Common myeloid progenitor, CD34-positive (primary cell): ENCODE measurements around the gene CDC5L.

Source experiments
- CTCF ChIA-PET: fragments of 350-600 bp; sonication (Branson Sonifier 250); formaldehyde crosslinking; loops from one replicate; lab custom pipeline; 2021; ENCODE audit warnings: antibody characterized with exemption; lab: Charles Lee
- POLR2A ChIA-PET: fragments of 350-600 bp; sonication (Branson Sonifier 250); formaldehyde crosslinking; loops from one replicate; lab custom pipeline; 2021; ENCODE audit warnings: antibody characterized with exemption; lab: Charles Lee
- DNase-seq, 3 donors: peaks; one replicate each; pipeline versions ENCODE4 v3.0.0 to v3.0.0-alpha.2; 2013
- H3K27ac ChIP-seq, 2 experiments: 1 replicate in 1 of 2; 2 replicates in 1 of 2; pipeline ENCODE4 v1.7.0; 2013; ENCODE audit warnings: inconsistent platforms in 2 of 2, low read length in 2 of 2, mild to moderate bottlenecking in 2 of 2, low read depth in 1 of 2, moderate library complexity in 1 of 2; ENCODE audit not compliant: severe bottlenecking in 2 of 2, insufficient read depth in 1 of 2, poor library complexity in 1 of 2
- H3K27me3 ChIP-seq, 5 experiments: replicated peaks in 2 of 5; 1 replicate in 3 of 5; 2 replicates in 2 of 5; pipeline versions ENCODE4 v1.6.1 to v1.7.0; 2013; ENCODE audit warnings: low read length in 4 of 5, mild to moderate bottlenecking in 2 of 5, moderate library complexity in 2 of 5, inconsistent platforms in 1 of 5; ENCODE audit not compliant: insufficient read depth in 5 of 5, control insufficient read depth in 4 of 5
- H3K36me3 ChIP-seq, 4 experiments: 1 replicate in 2 of 4; 2 replicates in 2 of 4; pipeline versions ENCODE4 v1.6.1 to v1.7.0; 2013; ENCODE audit warnings: low read length in 3 of 4, control low read depth in 1 of 4, mild to moderate bottlenecking in 1 of 4; ENCODE audit not compliant: control insufficient read depth in 4 of 4, insufficient read depth in 4 of 4
- H3K4me1 ChIP-seq, 4 experiments: 1 replicate in 3 of 4; 2 replicates in 1 of 4; pipeline versions ENCODE4 v1.6.1 to v1.7.1; 2013; ENCODE audit warnings: low read length in 3 of 4, mild to moderate bottlenecking in 3 of 4, control low read depth in 1 of 4, inconsistent platforms in 1 of 4, moderate library complexity in 1 of 4; ENCODE audit not compliant: control insufficient read depth in 4 of 4, insufficient read depth in 4 of 4; ENCODE audit errors: control extremely low read depth in 1 of 4
- H3K4me3 ChIP-seq, 7 experiments: 1 replicate in 4 of 7; 2 replicates in 3 of 7; pipeline versions ENCODE4 v1.5.1 to v1.7.0; 2013; ENCODE audit warnings: mild to moderate bottlenecking in 7 of 7, low read length in 6 of 7, moderate library complexity in 6 of 7, inconsistent platforms in 2 of 7, low read depth in 2 of 7, control low read depth in 1 of 7; ENCODE audit not compliant: insufficient read depth in 4 of 7, control insufficient read depth in 1 of 7; ENCODE audit errors: extremely low read depth in 1 of 7
- H3K9me3 ChIP-seq, 5 experiments: 1 replicate in 4 of 5; 2 replicates in 1 of 5; pipeline versions ENCODE4 v1.6.1 to v1.7.1; 2013; ENCODE audit warnings: low read length in 4 of 5, mild to moderate bottlenecking in 2 of 5, inconsistent platforms in 1 of 5, low read depth in 1 of 5, moderate library complexity in 1 of 5; ENCODE audit not compliant: control insufficient read depth in 4 of 5, insufficient read depth in 2 of 5; ENCODE audit errors: control extremely low read depth in 1 of 5
- WGBS: methylation state at CpG from one replicate; pipeline ENCODE4 v1.1.5; 2013; ENCODE audit not compliant: insufficient coverage; 5-methylcytosine and 5-hydroxymethylcytosine counted together

CDC5L gene

DNA sequence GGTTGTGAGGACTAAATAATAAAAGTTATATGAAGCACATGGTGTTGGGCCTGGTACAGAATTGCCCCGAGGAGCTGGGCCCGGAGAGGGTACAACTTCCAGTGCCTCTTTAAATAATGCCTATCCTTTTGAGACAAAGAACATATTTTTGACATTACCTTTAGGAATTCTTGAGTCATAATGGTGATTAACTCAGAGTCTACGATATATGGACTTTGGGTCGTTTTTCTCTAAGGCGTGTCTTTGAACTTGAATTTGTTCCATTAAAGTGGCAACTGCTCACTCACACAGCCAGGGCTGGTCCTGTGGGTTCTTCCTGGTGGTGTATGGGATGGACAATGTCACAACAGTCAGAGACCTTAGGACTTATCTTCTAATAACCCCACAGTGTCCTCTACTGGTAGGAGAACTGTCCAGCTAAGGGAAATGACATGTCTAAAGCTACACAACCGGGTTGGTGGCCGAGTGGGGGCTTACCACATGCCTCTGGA lies 106.5 kb downstream of the CDC5L start:
- ChIA-PET CTCF (interaction anchor here (1.0 kb wide), 1 partner anchor 35 kb away, joined by 3 read pairs; no protein-coding TSS in a partner anchor), POLR2A (no interaction called here)
- 97% methylated on average over 5 of the region's 7 CpGs for whole genome bisulfite sequencing
- Histone ChIP-seq H3K9me3 (no peaks in the 10 kb centered on the region), H3K4me3 (no peak overlapping the region), H3K27ac (no peak overlapping the region), H3K27me3 (no peaks in the 10 kb centered on the region), H3K36me3 (no peaks in the 10 kb centered on the region), H3K4me1 (no peaks in the 10 kb centered on the region)
- no peak for DNase-seq

DNA sequence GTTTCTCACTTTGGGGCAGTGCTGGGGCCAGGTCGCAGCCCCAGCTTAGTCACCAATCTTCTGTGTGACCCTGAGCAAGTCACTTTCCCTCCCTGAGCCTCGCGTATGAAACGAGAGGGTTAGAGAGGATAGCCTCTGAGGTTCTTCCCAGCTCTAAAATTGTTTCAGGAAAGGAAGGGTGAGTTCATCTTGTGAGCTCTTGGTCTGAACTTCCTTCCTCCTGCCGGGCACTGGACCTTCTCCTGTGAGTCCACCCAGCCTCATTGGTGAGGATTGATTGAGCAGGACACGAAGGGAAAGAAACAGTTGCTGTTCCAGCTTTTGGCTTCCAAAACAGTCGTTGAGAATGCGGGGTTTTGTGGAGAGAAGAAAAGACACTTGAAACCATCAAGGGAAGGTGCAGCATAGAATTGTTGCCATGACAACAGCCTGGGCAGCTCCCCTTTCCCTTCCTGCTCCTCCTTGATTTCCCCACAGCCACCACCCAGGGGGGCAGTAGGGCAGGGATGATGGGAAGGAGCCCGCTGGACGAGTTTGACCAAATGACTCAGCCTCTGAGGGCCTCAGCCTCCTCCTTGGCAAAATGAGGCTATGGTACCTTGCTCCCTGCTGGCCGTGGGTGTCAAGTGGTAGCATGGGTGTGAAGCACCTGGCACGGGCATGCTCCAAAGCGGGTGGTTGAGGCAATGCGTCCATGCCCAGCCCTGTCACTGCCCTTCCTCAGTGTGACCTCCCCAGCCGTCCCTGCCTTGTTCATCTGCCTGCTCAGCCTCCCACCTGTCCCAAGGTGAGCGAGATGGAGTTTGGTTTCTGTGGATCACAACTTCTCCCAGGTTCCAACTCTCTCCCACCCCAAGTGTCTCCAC lies 107.8 kb downstream of the CDC5L start:
- no peak for DNase-seq
- Histone ChIP-seq H3K27me3 (no peaks in the 10 kb centered on the region), H3K36me3 (no peaks in the 10 kb centered on the region), H3K4me1 (no peaks in the 10 kb centered on the region), H3K27ac (no peak overlapping the region), H3K4me3 (no peak overlapping the region), H3K9me3 (no peaks in the 10 kb centered on the region)
- WGBS: 90% methylated on average over 15 of the region's 16 CpGs
- ChIA-PET POLR2A (interaction anchor here (0.6 kb wide), 1 partner anchor 1349 kb away, joined by 5 read pairs; no protein-coding TSS in a partner anchor), CTCF (interaction anchor here (1.0 kb wide), 1 partner anchor 20 kb away, joined by 4 read pairs; no protein-coding TSS in a partner anchor)

DNA sequence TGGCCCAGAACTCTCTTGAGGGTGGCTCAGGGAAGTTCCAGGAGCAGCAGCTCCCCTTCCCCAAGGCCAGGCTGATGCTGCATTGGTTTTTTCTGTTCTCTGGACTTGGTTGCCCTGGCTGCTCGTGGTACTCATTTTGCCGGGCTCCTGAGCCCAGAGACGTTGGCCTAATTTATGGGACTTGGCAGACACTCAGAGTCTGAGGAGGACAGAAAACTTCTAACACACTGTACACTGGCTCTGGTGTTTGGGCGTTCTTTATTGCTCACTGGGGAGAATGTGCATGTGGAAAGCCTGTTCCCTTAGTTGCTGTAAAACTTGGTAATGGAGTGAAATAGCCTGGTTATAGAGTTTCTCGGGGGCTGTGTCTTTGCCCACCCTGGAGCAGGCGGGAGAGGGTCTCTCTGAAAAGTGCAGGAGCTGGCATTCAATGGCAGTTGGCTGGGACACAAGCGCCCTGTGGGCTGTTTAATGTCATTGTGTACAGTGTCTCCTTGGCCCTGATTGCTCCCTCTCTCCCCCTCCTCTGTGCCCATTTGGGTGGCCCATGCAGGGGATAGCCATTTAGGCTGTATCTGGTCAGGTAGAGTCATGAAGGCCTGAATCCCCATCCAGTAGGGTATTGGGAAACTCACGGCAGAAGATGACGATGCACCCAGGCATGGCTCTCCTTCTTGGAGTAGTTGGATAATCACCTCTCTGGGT lies 109.3 kb downstream of the CDC5L start:
- 87% methylated on average over 5 of the region's 9 CpGs for WGBS
- no peak for DNase-seq
- Histone ChIP-seq H3K4me1 (no peaks in the 10 kb centered on the region), H3K9me3 (no peaks in the 10 kb centered on the region), H3K4me3 (no peak overlapping the region), H3K27ac (no peak overlapping the region), H3K36me3 (no peaks in the 10 kb centered on the region), H3K27me3 (no peaks in the 10 kb centered on the region)
- ChIA-PET CTCF (no interaction called here), POLR2A (no interaction called here)

DNA sequence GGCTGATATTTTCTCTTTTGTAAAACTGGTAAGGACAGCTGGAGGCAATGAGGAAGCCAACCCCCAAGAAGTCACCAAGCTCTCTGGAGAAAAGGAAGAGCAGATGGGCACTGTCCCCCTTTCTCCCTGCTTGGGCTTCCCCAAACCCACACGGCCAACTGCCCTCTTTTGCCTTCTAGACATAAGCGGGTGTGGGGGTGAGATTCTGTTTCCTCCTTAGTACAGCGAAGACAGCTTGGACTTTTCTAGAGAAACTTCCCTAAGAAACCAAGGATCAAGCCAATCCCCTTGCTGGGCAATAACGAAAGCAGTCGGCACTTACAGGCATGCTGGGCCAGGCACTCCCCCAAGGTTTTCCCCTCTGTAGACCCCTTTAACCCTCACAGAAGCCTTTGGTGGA lies 110.3 kb downstream of the CDC5L start:
- H3K27me3 ChIP-seq: no peaks in the 10 kb centered on the region
- CTCF ChIA-PET: interaction anchor here (1.0 to 1.2 kb wide), 2 partner anchors 11 to 85 kb away, joined by 3 read pairs; no protein-coding TSS in a partner anchor
- H3K27ac ChIP-seq: no peak overlapping the region
- H3K4me3 ChIP-seq: no peak overlapping the region
- DNase-seq: no peak
- 93% methylated on average over 2 of the region's 5 CpGs for WGBS
- POLR2A ChIA-PET: no interaction called here
- no peaks in the 10 kb centered on the region for H3K9me3 ChIP-seq
- no peaks in the 10 kb centered on the region for H3K36me3 ChIP-seq
- no peaks in the 10 kb centered on the region for H3K4me1 ChIP-seq

DNA sequence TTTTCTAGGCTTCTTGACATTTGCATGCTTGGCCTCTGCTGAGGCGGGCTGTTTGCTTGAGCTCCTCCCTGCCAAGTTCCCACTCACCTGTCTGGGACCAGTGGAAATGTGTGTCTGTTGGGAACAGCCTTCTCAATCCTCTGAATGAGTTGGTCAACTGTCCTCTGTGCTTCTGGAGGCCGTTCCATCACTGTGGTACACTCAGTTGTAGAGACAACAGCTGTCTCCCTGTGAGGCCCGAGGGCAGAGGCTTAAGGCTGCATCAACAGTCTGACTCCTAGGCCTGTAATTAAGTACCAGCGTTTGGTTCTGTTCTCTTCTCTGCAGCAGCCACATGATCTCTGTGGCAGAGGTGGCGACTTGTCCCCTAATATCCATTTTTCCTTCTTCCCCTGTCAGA lies 110.9 kb downstream of the CDC5L start:
- no peaks in the 10 kb centered on the region for H3K4me1 ChIP-seq
- no peak overlapping the region for H3K27ac ChIP-seq
- no peak for DNase-seq
- no peaks in the 10 kb centered on the region for H3K36me3 ChIP-seq
- no peaks in the 10 kb centered on the region for H3K27me3 ChIP-seq
- WGBS: 94% methylated on average over 5 of the region's 5 CpGs
- ChIA-PET CTCF (interaction anchor here (1.0 to 1.2 kb wide), 3 partner anchors 11 to 85 kb away, joined by 3 to 7 read pairs (median 3); no protein-coding TSS in a partner anchor), POLR2A (no interaction called here)
- H3K4me3 ChIP-seq: no peak overlapping the region
- H3K9me3 ChIP-seq: no peaks in the 10 kb centered on the region

DNA sequence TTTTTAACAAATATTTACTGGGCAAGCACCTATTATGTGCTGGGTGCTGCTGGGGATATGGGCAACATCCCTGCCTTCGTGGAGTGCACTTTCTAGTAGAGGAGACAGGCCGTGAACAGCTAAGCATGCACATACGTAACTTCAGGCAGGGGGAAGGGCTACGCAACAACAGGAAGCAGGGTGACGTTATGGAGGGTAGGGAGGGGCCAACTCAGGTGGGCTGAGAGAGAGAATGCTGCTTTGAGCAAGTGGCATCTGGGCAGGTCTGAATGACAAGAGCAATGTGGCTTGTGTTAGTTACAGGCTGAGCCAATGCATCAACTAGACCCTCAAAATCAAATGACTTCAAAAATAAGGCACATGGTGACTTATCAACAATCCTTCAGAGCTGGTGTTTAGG lies 112.1 kb downstream of the CDC5L start:
- Histone ChIP-seq H3K4me1 (peaks cover 0 to 5% (median 0%) of the 10 kb centered on the region in 4 experiments), H3K27ac (no peak overlapping the region), H3K4me3 (no peak overlapping the region), H3K9me3 (no peaks in the 10 kb centered on the region), H3K36me3 (no peaks in the 10 kb centered on the region), H3K27me3 (no peaks in the 10 kb centered on the region)
- DNase-seq: no peak
- 79% methylated on average over 4 of the region's 5 CpGs for WGBS
- POLR2A ChIA-PET: interaction anchor here (0.6 kb wide), 1 partner anchor 12 kb away, joined by 3 read pairs; no protein-coding TSS in a partner anchor
- CTCF ChIA-PET: interaction anchor here (1.0 kb wide), 1 partner anchor 24 kb away, joined by 7 read pairs; no protein-coding TSS in a partner anchor
